K562 (cell line): Measurements from ENCODE around the gene TRIM4. TPM values are rescaled to one million over a fixed set of nuclear protein-coding genes. Genes with fewer than 3 reads are reported as not detected.

Experiments used
- BHLHE40 ChIP-seq: IDR thresholded peaks from 2 replicates; pipeline ENCODE4 v1.6.1; 2011; ENCODE audit warnings: low read length, improper control_type of control experiment
- CREBBP ChIP-seq: IDR thresholded peaks from one replicate; pipeline ENCODE4 v1.6.1; 2012; ENCODE audit warnings: low read depth, mild to moderate bottlenecking, control low read depth, inconsistent platforms, low read length
- CSDE1 ChIP-seq, 2 experiments: fragments of 450-650 bp; IDR thresholded peaks; 2 replicates each; pipeline ENCODE4 v1.6.1; 2016; ENCODE audit warnings: mild to moderate bottlenecking in 1 of 2
- HNRNPK ChIP-seq: fragments of 200-400 bp; formaldehyde crosslinking; IDR thresholded peaks from one replicate; pipeline ENCODE4 v1.6.1; 2018; ENCODE audit warnings: mild to moderate bottlenecking, low read depth, low read length; ENCODE audit not compliant: poor library complexity, severe bottlenecking
- HSF4 ChIP-seq: fragments of 250-450 bp; sonication (Bioruptor Pico); IDR thresholded peaks from 2 replicates; pipeline ENCODE4 v2.1.2; 2022; ENCODE audit warnings: mild to moderate bottlenecking, moderate library complexity, borderline replicate concordance
- IRF2 ChIP-seq: sonication (generic); formaldehyde crosslinking; IDR thresholded peaks from 2 replicates; pipeline ENCODE4 v1.8.1; 2022; ENCODE audit warnings: mild to moderate bottlenecking, missing genetic modification reagents
- PTRF ChIP-seq: fragments of 450-650 bp; IDR thresholded peaks from 2 replicates; pipeline ENCODE4 v1.6.1; 2016; ENCODE audit warnings: mild to moderate bottlenecking, missing genetic modification characterization, missing compliant biosample characterization
- RAD51 ChIP-seq: fragments of 450-650 bp; IDR thresholded peaks from 2 replicates; pipeline ENCODE4 v1.7.1; 2016; ENCODE audit warnings: low read depth, mild to moderate bottlenecking, borderline replicate concordance
- RB1 ChIP-seq: fragments of 450-650 bp; IDR thresholded peaks from 2 replicates; pipeline ENCODE4 v1.6.1; 2017; ENCODE audit warnings: low read depth, mild to moderate bottlenecking
- SRF ChIP-seq, 2 experiments: fragments of 250-450, 450-650 bp in 1 of 2; sonication (Bioruptor Pico) in 1 of 2; sonication (generic) in 1 of 2; formaldehyde crosslinking; IDR thresholded peaks; 2 replicates each; pipeline versions ENCODE4 v1.5.0 to v1.5.1; 2020 to 2022; ENCODE audit warnings: mild to moderate bottlenecking in 1 of 2, missing genetic modification reagents in 1 of 2
- ZFP36 ChIP-seq: fragments of 150-350 bp; IDR thresholded peaks from 2 replicates; pipeline ENCODE4 v1.6.1; 2018; ENCODE audit warnings: low read length, low read depth; ENCODE audit not compliant: partially characterized antibody
- ZFPM2 ChIP-seq: fragments of 250-450 bp; sonication (Bioruptor Pico); IDR thresholded peaks from 2 replicates; pipeline ENCODE4 v1.5.1; 2022; ENCODE audit warnings: mild to moderate bottlenecking
- ZNF146 ChIP-seq: IDR thresholded peaks from one replicate; pipeline ENCODE4 v1.6.1; 2018; ENCODE audit warnings: missing compliant biosample characterization; ENCODE audit not compliant: unreplicated experiment
- ZNF197 ChIP-seq: fragments of 200-800 bp; sonication (Bioruptor generic); IDR thresholded peaks from 2 replicates; pipeline ENCODE4 v1.6.1; 2016; ENCODE audit warnings: low read depth, missing genetic modification characterization, missing compliant biosample characterization
- ZNF717 ChIP-seq: fragments of 250-450 bp; sonication (Bioruptor Pico); IDR thresholded peaks from 2 replicates; pipeline ENCODE4 v1.5.0; 2021
- ZNF764 ChIP-seq: fragments of 250-450 bp; sonication (Bioruptor Pico); IDR thresholded peaks from 2 replicates; pipeline ENCODE4 v1.4.0; 2020; ENCODE audit warnings: low read depth, mild to moderate bottlenecking, moderate library complexity
- polyA plus RNA-seq, 8 experiments: library from polyadenylated mRNA; depleted of rRNA in 4 of 8; stranded (reverse) in 5 of 8; unstranded in 3 of 8; fragments of >200 nt; fragmentation: Nextera tagmentation in 2 of 8; fragmentation: Illumina TruSeq in 1 of 8; extraction: Ambion mirVana in 2 of 8; extraction: Trizol in 1 of 8; gene quantifications; 2 replicates each; pipeline versions ENCODE4 v1.2.1 to v1.2.3, GENCODE V29; 2011 to 2014; ENCODE audit warnings: inconsistent platforms in 1 of 8, missing spikeins in 1 of 8
- total RNA-seq, 7 experiments: library from RNA; depleted of rRNA in 6 of 7; stranded (reverse); fragments of >200 nt in 6 of 7; fragmentation: Illumina TruSeq in 2 of 7; extraction: Trizol in 2 of 7; gene quantifications; 2 replicates each; pipeline versions ENCODE4 v1.2.1 to v1.2.3, GENCODE V29; 2011 to 2021; ENCODE audit warnings: low replicate concordance in 1 of 7
- TF ChIP-seq, protein P1 (sequence below): IDR thresholded peaks from 2 replicates; pipeline ENCODE4 v1.6.1; 2016; ENCODE audit warnings: missing genetic modification characterization, missing compliant biosample characterization
- TF ChIP-seq, protein P2 (sequence below): sonication (generic); IDR thresholded peaks from 2 replicates; pipeline ENCODE4 v1.6.1; 2016
- TF ChIP-seq, protein P3 (sequence below): fragments of 450-650 bp; IDR thresholded peaks from 2 replicates; pipeline ENCODE4 v1.6.1; 2016; ENCODE audit warnings: low read depth

Gene TRIM4
- total and polyA plus RNA-seq, 9 of the 15 experiments (the other 6 are each of a cell fraction or from before 2014, with no cell fraction given): 6.2 to 28.3 (median 22.4) TPM

DNA sequence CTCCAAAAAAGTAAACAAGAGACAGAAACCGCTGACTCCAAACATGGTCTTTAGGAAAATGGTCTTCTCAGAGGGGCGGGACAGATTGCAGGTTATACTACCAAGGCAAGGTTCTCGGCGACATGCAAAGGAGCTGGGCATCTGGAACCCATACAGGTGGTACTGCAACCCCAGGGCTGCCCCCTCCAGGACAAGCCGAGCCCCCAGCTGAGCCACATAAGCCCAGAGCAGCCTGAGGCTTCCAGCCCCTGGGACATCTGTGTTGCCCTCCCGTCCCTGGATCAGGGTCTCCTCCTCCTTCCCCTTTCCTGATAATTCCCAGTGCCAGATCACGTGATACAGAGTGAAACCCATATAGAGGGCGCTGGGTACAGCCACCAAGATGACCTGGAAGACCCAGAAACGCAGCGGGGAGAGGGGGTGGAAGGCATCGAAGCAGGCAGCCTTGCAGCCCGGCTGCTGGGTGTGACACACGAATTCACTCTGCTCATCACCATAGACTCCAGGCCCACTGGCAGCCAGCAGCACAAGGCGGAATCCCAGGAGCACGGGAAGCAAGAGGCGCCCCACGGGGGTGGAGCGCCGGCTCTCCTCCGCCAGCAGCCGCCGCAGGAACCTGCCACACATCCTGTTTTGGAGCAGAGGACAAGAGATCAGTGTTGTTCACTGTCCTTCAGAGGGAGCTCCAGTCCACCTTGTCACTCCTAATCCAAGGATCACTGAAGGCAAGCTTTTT, 9.8 kb upstream of the TRIM4 start, which contains the start of gene GJC3 (continued):
- TF ChIP-seq, protein P1, sequence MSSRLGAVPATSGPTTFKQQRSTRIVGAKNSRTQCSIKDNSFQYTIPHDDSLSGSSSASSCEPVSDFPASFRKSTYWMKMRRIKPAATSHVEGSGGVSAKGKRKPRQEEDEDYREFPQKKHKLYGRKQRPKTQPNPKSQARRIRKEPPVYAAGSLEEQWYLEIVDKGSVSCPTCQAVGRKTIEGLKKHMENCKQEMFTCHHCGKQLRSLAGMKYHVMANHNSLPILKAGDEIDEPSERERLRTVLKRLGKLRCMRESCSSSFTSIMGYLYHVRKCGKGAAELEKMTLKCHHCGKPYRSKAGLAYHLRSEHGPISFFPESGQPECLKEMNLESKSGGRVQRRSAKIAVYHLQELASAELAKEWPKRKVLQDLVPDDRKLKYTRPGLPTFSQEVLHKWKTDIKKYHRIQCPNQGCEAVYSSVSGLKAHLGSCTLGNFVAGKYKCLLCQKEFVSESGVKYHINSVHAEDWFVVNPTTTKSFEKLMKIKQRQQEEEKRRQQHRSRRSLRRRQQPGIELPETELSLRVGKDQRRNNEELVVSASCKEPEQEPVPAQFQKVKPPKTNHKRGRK (tag): no peak
- TF ChIP-seq BHLHE40 (no peak; the same call in 1 of the 2 replicates), ZFP36 (peak; percentile 5), ZNF764 (CRISPR knock-in tag) (no peak), PTRF (tag) (no peak), HSF4 (CRISPR knock-in tag) (no peak), CREBBP (no peak), IRF2 (CRISPR knock-in tag) (no peak), CSDE1 (IDR thresholded peaks at IDR 0.05) (no peak), SRF (CRISPR knock-in tag; IDR thresholded peaks at IDR 0.05) (peak in 1 of 2 experiments; percentile 51; a peak in 1 of 4 replicates), HNRNPK (no peak), ZFPM2 (CRISPR knock-in tag) (no peak), ZNF146 (CRISPR knock-in tag) (no peak), ZNF197 (no peak), RB1 (no peak), RAD51 (peak; percentile 91), ZNF717 (CRISPR knock-in tag) (no peak)
- TF ChIP-seq, protein P2, sequence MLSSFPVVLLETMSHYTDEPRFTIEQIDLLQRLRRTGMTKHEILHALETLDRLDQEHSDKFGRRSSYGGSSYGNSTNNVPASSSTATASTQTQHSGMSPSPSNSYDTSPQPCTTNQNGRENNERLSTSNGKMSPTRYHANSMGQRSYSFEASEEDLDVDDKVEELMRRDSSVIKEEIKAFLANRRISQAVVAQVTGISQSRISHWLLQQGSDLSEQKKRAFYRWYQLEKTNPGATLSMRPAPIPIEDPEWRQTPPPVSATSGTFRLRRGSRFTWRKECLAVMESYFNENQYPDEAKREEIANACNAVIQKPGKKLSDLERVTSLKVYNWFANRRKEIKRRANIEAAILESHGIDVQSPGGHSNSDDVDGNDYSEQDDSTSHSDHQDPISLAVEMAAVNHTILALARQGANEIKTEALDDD: no peak
- TF ChIP-seq, protein P3, sequence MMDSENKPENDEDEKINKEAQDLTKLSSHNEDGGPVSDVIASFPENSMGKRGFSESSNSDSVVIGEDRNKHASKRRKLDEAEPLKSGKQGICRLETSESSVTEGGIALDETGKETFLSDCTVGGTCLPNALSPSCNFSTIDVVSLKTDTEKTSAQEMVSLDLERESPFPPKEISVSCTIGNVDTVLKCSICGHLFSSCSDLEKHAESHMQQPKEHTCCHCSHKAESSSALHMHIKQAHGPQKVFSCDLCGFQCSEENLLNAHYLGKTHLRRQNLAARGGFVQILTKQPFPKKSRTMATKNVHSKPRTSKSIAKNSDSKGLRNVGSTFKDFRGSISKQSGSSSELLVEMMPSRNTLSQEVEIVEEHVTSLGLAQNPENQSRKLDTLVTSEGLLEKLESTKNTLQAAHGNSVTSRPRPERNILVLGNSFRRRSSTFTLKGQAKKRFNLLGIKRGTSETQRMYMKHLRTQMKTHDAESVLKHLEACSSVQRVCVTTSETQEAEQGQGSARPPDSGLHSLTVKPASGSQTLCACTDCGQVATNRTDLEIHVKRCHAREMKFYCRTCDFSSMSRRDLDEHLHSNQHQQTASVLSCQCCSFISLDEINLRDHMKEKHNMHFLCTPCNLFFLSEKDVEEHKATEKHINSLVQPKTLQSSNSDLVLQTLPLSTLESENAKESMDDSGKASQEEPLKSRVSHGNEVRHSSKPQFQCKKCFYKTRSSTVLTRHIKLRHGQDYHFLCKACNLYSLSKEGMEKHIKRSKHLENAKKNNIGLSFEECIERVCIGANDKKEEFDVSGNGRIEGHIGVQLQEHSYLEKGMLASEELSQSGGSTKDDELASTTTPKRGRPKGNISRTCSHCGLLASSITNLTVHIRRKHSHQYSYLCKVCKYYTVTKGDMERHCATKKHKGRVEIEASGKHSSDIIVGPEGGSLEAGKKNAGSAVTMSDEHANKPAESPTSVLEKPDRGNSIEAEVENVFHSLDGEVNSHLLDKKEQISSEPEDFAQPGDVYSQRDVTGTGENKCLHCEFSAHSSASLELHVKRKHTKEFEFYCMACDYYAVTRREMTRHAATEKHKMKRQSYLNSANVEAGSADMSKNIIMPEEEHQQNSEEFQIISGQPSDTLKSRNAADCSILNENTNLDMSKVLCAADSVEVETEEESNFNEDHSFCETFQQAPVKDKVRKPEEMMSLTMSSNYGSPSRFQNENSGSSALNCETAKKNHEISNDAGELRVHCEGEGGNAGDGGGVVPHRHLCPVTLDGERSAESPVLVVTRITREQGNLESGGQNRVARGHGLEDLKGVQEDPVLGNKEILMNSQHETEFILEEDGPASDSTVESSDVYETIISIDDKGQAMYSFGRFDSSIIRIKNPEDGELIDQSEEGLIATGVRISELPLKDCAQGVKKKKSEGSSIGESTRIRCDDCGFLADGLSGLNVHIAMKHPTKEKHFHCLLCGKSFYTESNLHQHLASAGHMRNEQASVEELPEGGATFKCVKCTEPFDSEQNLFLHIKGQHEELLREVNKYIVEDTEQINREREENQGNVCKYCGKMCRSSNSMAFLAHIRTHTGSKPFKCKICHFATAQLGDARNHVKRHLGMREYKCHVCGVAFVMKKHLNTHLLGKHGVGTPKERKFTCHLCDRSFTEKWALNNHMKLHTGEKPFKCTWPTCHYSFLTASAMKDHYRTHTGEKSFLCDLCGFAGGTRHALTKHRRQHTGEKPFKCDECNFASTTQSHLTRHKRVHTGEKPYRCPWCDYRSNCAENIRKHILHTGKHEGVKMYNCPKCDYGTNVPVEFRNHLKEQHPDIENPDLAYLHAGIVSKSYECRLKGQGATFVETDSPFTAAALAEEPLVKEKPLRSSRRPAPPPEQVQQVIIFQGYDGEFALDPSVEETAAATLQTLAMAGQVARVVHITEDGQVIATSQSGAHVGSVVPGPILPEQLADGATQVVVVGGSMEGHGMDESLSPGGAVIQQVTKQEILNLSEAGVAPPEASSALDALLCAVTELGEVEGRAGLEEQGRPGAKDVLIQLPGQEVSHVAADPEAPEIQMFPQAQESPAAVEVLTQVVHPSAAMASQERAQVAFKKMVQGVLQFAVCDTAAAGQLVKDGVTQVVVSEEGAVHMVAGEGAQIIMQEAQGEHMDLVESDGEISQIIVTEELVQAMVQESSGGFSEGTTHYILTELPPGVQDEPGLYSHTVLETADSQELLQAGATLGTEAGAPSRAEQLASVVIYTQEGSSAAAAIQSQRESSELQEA: no peak
